Chondrocyte (in vitro differentiated cells): ENCODE measurements around the gene TYW1. TPM values are rescaled to one million over a fixed set of nuclear protein-coding genes. Genes with fewer than 3 reads are reported as not detected.
A peak's percentile ranks its signal among the peaks of the same experiment; 100 is the strongest.
"Not testable (repeated sequence)": the region's sequence is repeated elsewhere in the genome, so short reads cannot be mapped to it uniquely, and the experiment has no call there.

Experiments used
- DNase-seq: peaks from one replicate; pipeline ENCODE4 v3.0.0; 2021; ENCODE audit warnings: mixed read lengths, low spot score
- H3K27ac Mint-ChIP-seq: one replicate; pipeline ENCODE4 v1.8.0; 2021; ENCODE audit warnings: mild to moderate bottlenecking, moderate library complexity, mixed read lengths; ENCODE audit not compliant: unreplicated experiment
- H3K27me3 Mint-ChIP-seq: 2 replicates; pipeline ENCODE4 v1.8.0; 2021; ENCODE audit warnings: low read depth, mixed read lengths
- H3K36me3 Mint-ChIP-seq: 2 replicates; pipeline ENCODE4 v1.8.0; 2021; ENCODE audit warnings: low read depth, mixed read lengths
- H3K4me1 Mint-ChIP-seq: 2 replicates; pipeline ENCODE4 v1.8.0; 2021; ENCODE audit warnings: low read depth, mild to moderate bottlenecking, mixed read lengths
- H3K4me3 Mint-ChIP-seq: one replicate; pipeline ENCODE4 v1.8.0; 2021; ENCODE audit warnings: mild to moderate bottlenecking, moderate library complexity, mixed read lengths; ENCODE audit not compliant: unreplicated experiment
- H3K9me3 Mint-ChIP-seq: 2 replicates; pipeline ENCODE4 v1.8.0; 2021; ENCODE audit warnings: low read depth, mixed read lengths
- CTCF ChIP-seq: fragments of 200-600 bp; sonication (generic); IDR thresholded peaks from 2 replicates; pipeline ENCODE4 v1.5.0; 2021; ENCODE audit warnings: antibody characterized with exemption, mild to moderate bottlenecking, moderate library complexity
- total RNA-seq: library from RNA; stranded (reverse); gene quantifications from 3 replicates; pipeline ENCODE4 v1.2.1, GENCODE V29; 2021

Gene TYW1
- total RNA-seq, 1 donor from 2014 or later = 12.5 TPM

- H3K9me3 Mint-ChIP-seq, H3K4me1 Mint-ChIP-seq, H3K27ac Mint-ChIP-seq, H3K4me3 Mint-ChIP-seq, DNase-seq, H3K27me3 Mint-ChIP-seq: not testable (repeated sequence)
- peaks cover 13% of the 10 kb centered on the region for H3K36me3 Mint-ChIP-seq
These were observed 94.4 kb downstream of the TYW1 start for GRCh38 chr7:67091053-67091452.

- not testable (repeated sequence) for DNase-seq, H3K9me3 Mint-ChIP-seq, H3K4me1 Mint-ChIP-seq, H3K4me3 Mint-ChIP-seq, H3K27me3 Mint-ChIP-seq, H3K27ac Mint-ChIP-seq
- H3K36me3 Mint-ChIP-seq = peaks cover 12% of the 10 kb centered on the region
These were observed 101.4 kb downstream of the TYW1 start for GRCh38 chr7:67098031-67098430.

GRCh38 chr7:67099406-67099805 is 102.8 kb downstream of the TYW1 start:
- DNase-seq, H3K27me3 Mint-ChIP-seq, H3K27ac Mint-ChIP-seq, H3K4me3 Mint-ChIP-seq, H3K9me3 Mint-ChIP-seq: not testable (repeated sequence)
- peaks cover 11% of the 10 kb centered on the region for H3K4me1 Mint-ChIP-seq
- H3K36me3 Mint-ChIP-seq = peaks cover 12% of the 10 kb centered on the region

- H3K9me3 Mint-ChIP-seq, H3K27ac Mint-ChIP-seq, H3K27me3 Mint-ChIP-seq, H3K4me3 Mint-ChIP-seq, H3K36me3 Mint-ChIP-seq, DNase-seq: not testable (repeated sequence)
- peaks cover 14% of the 10 kb centered on the region for H3K4me1 Mint-ChIP-seq
These were observed 103.4 kb downstream of the TYW1 start for GRCh38 chr7:67100038-67100437.

- Mint-ChIP-seq H3K4me3 (no peak overlapping the region), H3K27me3 (no peaks in the 10 kb centered on the region), H3K9me3 (no peaks in the 10 kb centered on the region), H3K4me1 (peaks cover 20% of the 10 kb centered on the region), H3K27ac (no peak overlapping the region), H3K36me3 (peaks cover 11% of the 10 kb centered on the region)
- TF ChIP-seq CTCF = no peak
- DNase-seq = no peak
These were observed 104.3 kb downstream of the TYW1 start for GRCh38 chr7:67100956-67101361.

- DNase-seq, H3K36me3 Mint-ChIP-seq, H3K27ac Mint-ChIP-seq, H3K27me3 Mint-ChIP-seq, H3K9me3 Mint-ChIP-seq, H3K4me3 Mint-ChIP-seq: not testable (repeated sequence)
- H3K4me1 Mint-ChIP-seq = peaks cover 20% of the 10 kb centered on the region
These were observed 108.3 kb downstream of the TYW1 start for GRCh38 chr7:67104937-67105336.

- Mint-ChIP-seq H3K4me1 (peaks cover 20% of the 10 kb centered on the region), H3K4me3 (no peak overlapping the region), H3K9me3 (no peaks in the 10 kb centered on the region), H3K27ac (peak overlapping the region; percentile 49), H3K36me3 (peaks cover 9% of the 10 kb centered on the region), H3K27me3 (no peaks in the 10 kb centered on the region)
- TF ChIP-seq CTCF = no peak
- no peak for DNase-seq
These were observed 108.7 kb downstream of the TYW1 start for GRCh38 chr7:67105377-67105776.

GRCh38 chr7:67106255-67106654 is 109.6 kb downstream of the TYW1 start:
- not testable (repeated sequence) for H3K27me3 Mint-ChIP-seq, H3K9me3 Mint-ChIP-seq, H3K27ac Mint-ChIP-seq, H3K4me3 Mint-ChIP-seq, H3K36me3 Mint-ChIP-seq, DNase-seq
- H3K4me1 Mint-ChIP-seq = peaks cover 15% of the 10 kb centered on the region

- H3K4me3 Mint-ChIP-seq, H3K27me3 Mint-ChIP-seq, H3K36me3 Mint-ChIP-seq, H3K27ac Mint-ChIP-seq, DNase-seq, H3K9me3 Mint-ChIP-seq, H3K4me1 Mint-ChIP-seq: not testable (repeated sequence)
These were observed 114.7 kb downstream of the TYW1 start for GRCh38 chr7:67111342-67111741.

GRCh38 chr7:67114483-67115246 is 118.0 kb downstream of the TYW1 start:
- H3K27me3 Mint-ChIP-seq, H3K4me1 Mint-ChIP-seq, H3K36me3 Mint-ChIP-seq, H3K4me3 Mint-ChIP-seq, H3K27ac Mint-ChIP-seq, H3K9me3 Mint-ChIP-seq, DNase-seq: not testable (repeated sequence)

GRCh38 chr7:67120491-67120890 is 123.9 kb downstream of the TYW1 start:
- DNase-seq, H3K27ac Mint-ChIP-seq, H3K27me3 Mint-ChIP-seq, H3K4me1 Mint-ChIP-seq, H3K4me3 Mint-ChIP-seq, H3K36me3 Mint-ChIP-seq, H3K9me3 Mint-ChIP-seq: not testable (repeated sequence)
